ENCODE data around the gene SIN3B.

DNA sequence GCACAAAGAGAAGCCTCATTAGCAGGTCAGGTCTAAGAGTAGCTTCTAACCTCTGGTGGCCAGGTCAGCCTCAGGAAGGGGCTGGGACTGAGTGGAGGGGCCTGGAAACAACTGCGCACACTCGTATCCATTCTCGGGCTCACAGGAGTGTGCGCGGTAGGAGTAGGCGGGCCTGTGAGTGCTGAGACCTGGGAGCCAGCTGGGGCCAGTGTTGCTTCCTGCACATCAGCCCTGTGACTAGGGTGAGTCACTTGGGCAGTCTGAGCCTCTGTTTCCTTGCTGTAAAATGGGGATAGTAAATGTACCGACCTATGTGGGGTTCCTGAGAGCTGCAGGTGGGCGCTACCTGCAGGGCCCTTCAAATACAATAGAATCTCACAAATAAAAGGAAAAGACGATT is 26.9 kb downstream of the SIN3B start:
- TF ChIP-seq, protein P1, sequence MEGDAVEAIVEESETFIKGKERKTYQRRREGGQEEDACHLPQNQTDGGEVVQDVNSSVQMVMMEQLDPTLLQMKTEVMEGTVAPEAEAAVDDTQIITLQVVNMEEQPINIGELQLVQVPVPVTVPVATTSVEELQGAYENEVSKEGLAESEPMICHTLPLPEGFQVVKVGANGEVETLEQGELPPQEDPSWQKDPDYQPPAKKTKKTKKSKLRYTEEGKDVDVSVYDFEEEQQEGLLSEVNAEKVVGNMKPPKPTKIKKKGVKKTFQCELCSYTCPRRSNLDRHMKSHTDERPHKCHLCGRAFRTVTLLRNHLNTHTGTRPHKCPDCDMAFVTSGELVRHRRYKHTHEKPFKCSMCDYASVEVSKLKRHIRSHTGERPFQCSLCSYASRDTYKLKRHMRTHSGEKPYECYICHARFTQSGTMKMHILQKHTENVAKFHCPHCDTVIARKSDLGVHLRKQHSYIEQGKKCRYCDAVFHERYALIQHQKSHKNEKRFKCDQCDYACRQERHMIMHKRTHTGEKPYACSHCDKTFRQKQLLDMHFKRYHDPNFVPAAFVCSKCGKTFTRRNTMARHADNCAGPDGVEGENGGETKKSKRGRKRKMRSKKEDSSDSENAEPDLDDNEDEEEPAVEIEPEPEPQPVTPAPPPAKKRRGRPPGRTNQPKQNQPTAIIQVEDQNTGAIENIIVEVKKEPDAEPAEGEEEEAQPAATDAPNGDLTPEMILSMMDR (IDR thresholded peaks at IDR 0.05) = no peak
- TF ChIP-seq POLR2A (IDR thresholded peaks at IDR 0.05) = no peak

Data from vagina (tissue), 2 donors.